T-cell (primary cell): ENCODE measurements around the gene DCLRE1B. TPM values are rescaled to one million over a fixed set of nuclear protein-coding genes. Genes with fewer than 3 reads are reported as not detected.
A peak's percentile ranks its signal among the peaks of the same experiment; 100 is the strongest.

Source experiments
- ATAC-seq, 4 experiments: fragments of 200-7000 bp in 3 of 4; fragments of 150-1000 bp in 1 of 4; cut with Tn5 transposase; replicated peaks in 1 of 4; 1 replicate in 3 of 4; 2 replicates in 1 of 4; pipeline ENCODE4 v1.10.0; 2021; ENCODE audit warnings: moderate library complexity in 3 of 4, mild to moderate bottlenecking in 2 of 4, moderate number of reproducible peaks in 1 of 4
- CTCF ChIA-PET, 2 donors: fragments of 300-600 bp; sonication (Branson Sonifier 250); formaldehyde crosslinking; loops; one replicate each; lab custom pipeline; 2022; ENCODE audit warnings: antibody characterized with exemption in 2 of 2; lab: Charles Lee
- POLR2A ChIA-PET, 2 donors: fragments of 300-600 bp; sonication (Branson Sonifier 250); formaldehyde crosslinking; loops; one replicate each; lab custom pipeline; 2022; ENCODE audit warnings: antibody characterized with exemption in 2 of 2; lab: Charles Lee
- DNase-seq, 35 experiments: peaks; one replicate each; pipeline versions ENCODE4 v3.0.0 to v3.0.0-alpha.2; 2013 to 2023
- H3K27ac ChIP-seq: one replicate; pipeline ENCODE4 v1.5.1; 2013; ENCODE audit warnings: low read length
- H3K27me3 ChIP-seq, 2 experiments: replicated peaks in 1 of 2; 1 replicate in 1 of 2; 2 replicates in 1 of 2; pipeline versions ENCODE4 v1.6.1 to v1.7.0; 2013; ENCODE audit warnings: low read length in 1 of 2, mixed read lengths in 1 of 2; ENCODE audit not compliant: control insufficient read depth in 2 of 2, insufficient read depth in 2 of 2; ENCODE audit errors: extremely low read depth in 1 of 2
- H3K36me3 ChIP-seq, 2 donors: 1 replicate in 1 of 2; 2 replicates in 1 of 2; pipeline versions ENCODE4 v1.6.1 to v1.7.0; 2013; ENCODE audit warnings: low read length in 1 of 2; ENCODE audit not compliant: control insufficient read depth in 2 of 2, insufficient read depth in 1 of 2; ENCODE audit errors: extremely low read depth in 1 of 2
- H3K4me1 ChIP-seq, 2 experiments: 1 replicate in 1 of 2; 2 replicates in 1 of 2; pipeline versions ENCODE4 v1.6.1 to v1.7.0; 2013; ENCODE audit warnings: low read length in 2 of 2, mixed read lengths in 1 of 2; ENCODE audit not compliant: insufficient read depth in 2 of 2, control insufficient read depth in 1 of 2; ENCODE audit errors: extremely low read depth in 1 of 2
- H3K4me3 ChIP-seq, 2 donors: 1 replicate in 1 of 2; 2 replicates in 1 of 2; pipeline versions ENCODE4 v1.5.1 to v1.7.0; 2013; ENCODE audit warnings: mild to moderate bottlenecking in 2 of 2, low read length in 1 of 2, moderate library complexity in 1 of 2; ENCODE audit not compliant: control insufficient read depth in 1 of 2; ENCODE audit errors: extremely low read depth in 1 of 2
- H3K9me3 ChIP-seq: 2 replicates; pipeline ENCODE4 v1.7.0; 2013
- H3K27ac Mint-ChIP-seq, 2 donors: one replicate each; pipeline ENCODE4 v1.8.0; 2020 to 2021; ENCODE audit warnings: mild to moderate bottlenecking in 2 of 2, mixed read lengths in 2 of 2
- H3K27me3 Mint-ChIP-seq, 2 donors: one replicate each; pipeline ENCODE4 v1.8.0; 2021 to 2022; ENCODE audit warnings: mixed read lengths in 2 of 2
- H3K36me3 Mint-ChIP-seq: one replicate; pipeline ENCODE4 v1.8.0; 2021; ENCODE audit warnings: mixed read lengths
- H3K4me1 Mint-ChIP-seq, 3 donors: one replicate each; pipeline ENCODE4 v1.8.0; 2020 to 2022; ENCODE audit warnings: mixed read lengths in 3 of 3, mild to moderate bottlenecking in 1 of 3
- H3K4me3 Mint-ChIP-seq, 3 donors: one replicate each; pipeline ENCODE4 v1.8.0; 2020 to 2022; ENCODE audit warnings: mild to moderate bottlenecking in 3 of 3, mixed read lengths in 3 of 3, moderate library complexity in 3 of 3
- H3K9me3 Mint-ChIP-seq, 3 donors: one replicate each; pipeline ENCODE4 v1.8.0; 2020 to 2022; ENCODE audit warnings: mixed read lengths in 3 of 3
- WGBS: methylation state at CpG from one replicate; pipeline ENCODE4 v1.1.5; 2013; ENCODE audit warnings: missing lambda C conversion rate; ENCODE audit not compliant: insufficient coverage; 5-methylcytosine and 5-hydroxymethylcytosine counted together
- total RNA-seq, 35 experiments: library from RNA in 6 of 35; stranded (reverse) in 6 of 35; fragments of 120-200 nt in 1 of 35; gene quantifications; one replicate each; pipeline versions ENCODE4 v1.2.1 to v1.2.4 and lab custom pipeline; 2013 to 2026

Gene DCLRE1B
- total RNA-seq, 5 donors from 2014 or later (not counting 1 experiment from before 2014, with no cell fraction given): 5.6 to 6.1 (median 5.9) TPM

- Mint-ChIP-seq H3K36me3 (no peaks in the 10 kb centered on the region), H3K4me1 (peaks cover 67 to 84% (median 75%) of the 10 kb centered on the region in 3 donors), H3K9me3 (no peaks in the 10 kb centered on the region), H3K27me3 (no peaks in the 10 kb centered on the region), H3K27ac (no peak overlapping the region), H3K4me3 (no peak overlapping the region)
- POLR2A ChIA-PET: interaction anchor here (0.6 to 1.4 kb wide), 4 partner anchors 16 to 55 kb away, joined by 3 to 12 read pairs (median 6); no protein-coding TSS in a partner anchor
- no peaks in the 10 kb centered on the region for H3K36me3 ChIP-seq
- no peak for ATAC-seq
- H3K4me1 ChIP-seq: peaks cover 28 to 35% of the 10 kb centered on the region in 2 experiments
- H3K27me3 ChIP-seq: no peaks in the 10 kb centered on the region
- CTCF ChIA-PET: interaction anchor here in 1 of 2 donors (1.0 to 1.3 kb wide), 3 partner anchors 25 to 28 kb away, joined by 3 to 4 read pairs (median 3); partner anchors contain the start of gene AP4B1
- H3K27ac ChIP-seq: no peak overlapping the region
- no peaks in the 10 kb centered on the region for H3K9me3 ChIP-seq
- DNase-seq: no peak
- 96% methylated on average over 5 of the region's 5 CpGs for WGBS
- no peak overlapping the region for H3K4me3 ChIP-seq
Observed at GRCh38 chr1:113876176-113876575, 28.9 kb upstream of the DCLRE1B start.

DNA sequence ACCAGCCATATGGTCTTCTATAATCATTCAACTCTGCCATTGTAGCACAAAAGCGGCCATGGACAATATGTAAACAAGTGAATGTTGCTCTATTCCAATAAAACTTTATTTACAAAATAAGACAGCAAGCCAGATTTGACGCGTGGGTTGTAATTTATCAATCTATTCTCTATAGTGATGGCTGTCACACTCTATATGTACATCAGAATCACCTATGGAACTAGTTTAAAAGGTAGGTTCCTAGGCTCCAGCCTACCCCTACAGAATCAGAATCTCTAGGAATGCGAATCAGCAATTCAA lies 25.4 kb upstream of the DCLRE1B start:
- Histone ChIP-seq H3K4me3 (no peak overlapping the region), H3K4me1 (peaks cover 5 to 18% of the 10 kb centered on the region in 2 experiments), H3K36me3 (no peaks in the 10 kb centered on the region), H3K9me3 (no peaks in the 10 kb centered on the region), H3K27ac (peak overlapping the region; percentile 20), H3K27me3 (no peaks in the 10 kb centered on the region)
- ChIA-PET POLR2A (interaction anchor here in 1 of 2 donors (0.6 kb wide), 1 partner anchor 50 kb away, joined by 3 read pairs; no protein-coding TSS in a partner anchor), CTCF (interaction anchor here in 1 of 2 donors (0.6 to 1.8 kb wide), 4 partner anchors 9 to 26 kb away, joined by 3 to 5 read pairs (median 4); partner anchors contain the start of gene AP4B1)
- Mint-ChIP-seq H3K27me3 (no peaks in the 10 kb centered on the region), H3K27ac (no peak overlapping the region), H3K4me1 (peaks cover 43 to 65% (median 45%) of the 10 kb centered on the region in 3 donors), H3K36me3 (peaks cover 6% of the 10 kb centered on the region), H3K9me3 (no peaks in the 10 kb centered on the region), H3K4me3 (no peak overlapping the region)
- no CpG with 5 or more reads among the region's 4 CpGs for WGBS
- ATAC-seq: no peak
- DNase-seq: no peak

- ATAC-seq: no peak
- Histone ChIP-seq H3K4me1 (peaks cover 5 to 18% of the 10 kb centered on the region in 2 experiments), H3K27ac (no peak overlapping the region), H3K9me3 (no peaks in the 10 kb centered on the region), H3K27me3 (no peaks in the 10 kb centered on the region), H3K4me3 (no peak overlapping the region), H3K36me3 (no peaks in the 10 kb centered on the region)
- Mint-ChIP-seq H3K4me1 (peaks cover 35 to 56% (median 36%) of the 10 kb centered on the region in 3 donors), H3K36me3 (peaks cover 6% of the 10 kb centered on the region), H3K27me3 (no peaks in the 10 kb centered on the region), H3K27ac (no peak overlapping the region), H3K4me3 (no peak overlapping the region), H3K9me3 (no peaks in the 10 kb centered on the region)
- POLR2A ChIA-PET: interaction anchor here (0.6 to 1.4 kb wide), 3 partner anchors 8 to 22 kb away, joined by 3 to 5 read pairs (median 4); partner anchors contain the start of gene AP4B1 (in 1 of the 2)
- 100% methylated on average over 2 of the region's 2 CpGs for WGBS
- DNase-seq: no peak
- CTCF ChIA-PET: interaction anchor here in 1 of 2 donors (0.6 to 1.2 kb wide), 3 partner anchors 23 to 96 kb away, joined by 3 to 4 read pairs (median 3); partner anchors contain the start of gene AP4B1
Observed at GRCh38 chr1:113881661-113882060, 23.5 kb upstream of the DCLRE1B start.

DNA sequence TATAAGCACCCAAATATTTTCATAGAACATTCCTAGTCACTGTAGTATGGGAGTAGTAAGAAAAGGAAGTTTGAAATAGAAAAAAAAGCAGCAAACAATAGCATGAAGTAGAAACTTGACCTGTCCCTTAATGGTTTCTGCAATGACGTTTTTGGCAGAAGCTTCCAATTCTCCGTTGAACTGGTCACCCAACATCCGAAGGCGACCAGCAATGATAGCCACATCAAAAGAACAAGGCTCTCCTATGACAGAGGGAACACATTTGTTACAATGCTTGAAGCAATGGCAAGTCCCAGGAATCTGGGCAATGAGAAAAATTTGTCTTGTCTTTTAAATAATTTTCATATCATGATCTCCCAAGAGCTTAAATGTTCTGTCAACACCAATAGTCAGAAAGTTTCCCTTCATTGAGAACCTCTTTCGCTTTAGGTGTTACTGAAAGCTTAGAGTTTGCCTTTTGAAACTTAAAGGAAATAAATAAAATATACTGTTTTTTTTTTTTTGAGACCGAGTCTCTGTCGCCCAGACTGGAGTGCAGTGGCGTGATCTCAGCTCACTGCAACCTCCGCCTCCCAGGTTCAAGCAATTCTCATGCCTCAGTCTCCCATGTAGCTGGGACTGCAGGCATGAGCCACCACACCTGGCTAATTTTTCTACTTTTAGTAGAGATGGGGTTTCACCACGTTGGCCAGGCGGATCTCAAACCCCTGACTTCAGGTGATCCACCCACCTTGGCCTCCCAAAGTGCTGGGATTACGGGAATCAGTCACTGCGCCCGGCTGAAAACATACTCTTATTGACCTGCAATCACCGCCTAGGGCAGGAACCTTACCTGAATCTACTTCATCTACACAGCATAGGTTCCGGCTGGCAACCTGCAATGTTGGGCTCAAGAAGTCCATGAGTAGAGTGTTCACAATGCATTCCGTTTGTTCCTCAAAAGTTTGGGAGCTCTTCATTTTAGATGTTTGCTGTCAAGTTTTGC lies 18.4 kb upstream of the DCLRE1B start:
- H3K36me3 ChIP-seq: peaks cover 0 to 6% of the 10 kb centered on the region in 2 donors

GRCh38 chr1:113887402-113888175 lies 17.5 kb upstream of the DCLRE1B start, which contains the start of gene BCL2L15:
Gene BCL2L15, minus strand, starts transcription at chr1:113887581. Its CDS starts 206 bp downstream, at chr1:113887375.
- H3K27me3 ChIP-seq: no peaks in the 10 kb centered on the region
- no peak within 1 kb of the TSS for H3K4me3 ChIP-seq
- H3K9me3 ChIP-seq: no peaks in the 10 kb centered on the region
- DNase-seq: no peak
- ATAC-seq: peak in 1 of 4 experiments; percentile 33
- CTCF ChIA-PET: no interaction called here
- peaks cover 6% of the 10 kb centered on the region for H3K36me3 Mint-ChIP-seq
- no peaks in the 10 kb centered on the region for H3K27me3 Mint-ChIP-seq
- H3K27ac ChIP-seq: no peak within 1 kb of the TSS
- peaks cover 16 to 37% (median 21%) of the 10 kb centered on the region in 3 donors for H3K4me1 Mint-ChIP-seq
- H3K27ac Mint-ChIP-seq: peak within 1 kb of the TSS; percentile 44 to 76
- WGBS: 75% methylated on average over 1 of the region's 6 CpGs
- POLR2A ChIA-PET: no interaction called here
- H3K4me3 Mint-ChIP-seq: peak within 1 kb of the TSS in 1 of 3 donors; percentile 74
- peaks cover 0 to 6% of the 10 kb centered on the region in 2 donors for H3K36me3 ChIP-seq
- no peaks in the 10 kb centered on the region for H3K9me3 Mint-ChIP-seq
- H3K4me1 ChIP-seq: peaks cover 2 to 6% of the 10 kb centered on the region in 2 experiments

More for the DNA sequence above, 18.4 kb upstream of the DCLRE1B start:
- Mint-ChIP-seq H3K27ac (peak overlapping the region; percentile 44 to 76), H3K4me3 (peak overlapping the region in 1 of 3 donors; percentile 74), H3K36me3 (peaks cover 6% of the 10 kb centered on the region), H3K9me3 (no peaks in the 10 kb centered on the region), H3K4me1 (peaks cover 16 to 38% (median 21%) of the 10 kb centered on the region in 3 donors), H3K27me3 (no peaks in the 10 kb centered on the region)
- ATAC-seq: no peak
- H3K9me3 ChIP-seq: no peaks in the 10 kb centered on the region
- WGBS: 83% methylated on average over 6 of the region's 17 CpGs
- no peak for DNase-seq
- H3K4me3 ChIP-seq: no peak overlapping the region
- CTCF ChIA-PET: interaction anchor here (0.6 to 0.7 kb wide), 3 partner anchors 16 to 62 kb away, joined by 3 to 8 read pairs (median 3); no protein-coding TSS in a partner anchor
- H3K27ac ChIP-seq: no peak overlapping the region
- no peaks in the 10 kb centered on the region for H3K27me3 ChIP-seq
- POLR2A ChIA-PET: interaction anchor here in 1 of 2 donors (0.7 to 1.1 kb wide), 2 partner anchors 11 to 16 kb away, joined by 4 read pairs; no protein-coding TSS in a partner anchor
- peaks cover 2 to 6% of the 10 kb centered on the region in 2 experiments for H3K4me1 ChIP-seq
